SKM-1 (cell line): ENCODE results near the gene PPP4R3A.
A peak's percentile ranks its signal among the peaks of the same experiment; 100 is the strongest.
"Not testable (repeated sequence)": the region's sequence is repeated elsewhere in the genome, so short reads cannot be mapped to it uniquely, and the experiment has no call there.

Experiments used
- DNase-seq: peaks from one replicate; lab custom pipeline; 2025; ENCODE audit not compliant: unreplicated experiment; lab: John Stamatoyannopoulos, UW

The PPP4R3A gene

GRCh38 chr14:91506226-91506625 lies 3.9 kb downstream of the PPP4R3A start:
- no peak for DNase-seq

- no peak for DNase-seq
Observed at GRCh38 chr14:91503000-91503504, 7.1 kb downstream of the PPP4R3A start.

- DNase-seq: no peak
Observed at GRCh38 chr14:91501951-91502930, 7.9 kb downstream of the PPP4R3A start.

GRCh38 chr14:91501348-91501747 lies 8.8 kb downstream of the PPP4R3A start:
- no peak for DNase-seq

GRCh38 chr14:91496790-91497189 lies 13.3 kb downstream of the PPP4R3A start:
- no peak for DNase-seq

- DNase-seq: not testable (repeated sequence)
Observed at GRCh38 chr14:91494392-91495065, 15.6 kb downstream of the PPP4R3A start.

GRCh38 chr14:91493169-91493568 lies 16.9 kb downstream of the PPP4R3A start:
- DNase-seq: no peak

- DNase-seq: no peak
Observed at GRCh38 chr14:91484744-91485143, 25.4 kb downstream of the PPP4R3A start.

GRCh38 chr14:91484186-91484585 lies 25.9 kb downstream of the PPP4R3A start:
- DNase-seq: no peak

GRCh38 chr14:91482263-91483013 lies 27.7 kb downstream of the PPP4R3A start:
- DNase-seq: peak; percentile 13

GRCh38 chr14:91477388-91477787 lies 32.7 kb downstream of the PPP4R3A start:
- DNase-seq: no peak

- no peak for DNase-seq
Observed at GRCh38 chr14:91473046-91473445, 37.1 kb downstream of the PPP4R3A start.

- no peak for DNase-seq
Observed at GRCh38 chr14:91470216-91470615, 39.9 kb downstream of the PPP4R3A start.

- DNase-seq: no peak
Observed at GRCh38 chr14:91466192-91466591, 43.9 kb downstream of the PPP4R3A start.

- DNase-seq: no peak
Observed at GRCh38 chr14:91464615-91465205, 45.4 kb downstream of the PPP4R3A start.

- DNase-seq: no peak
Observed at GRCh38 chr14:91458612-91459011, 51.5 kb downstream of the PPP4R3A start.

- DNase-seq: no peak
Observed at GRCh38 chr14:91456283-91456682, 53.8 kb downstream of the PPP4R3A start.

GRCh38 chr14:91454580-91454979 lies 55.5 kb downstream of the PPP4R3A start:
- DNase-seq: no peak

- DNase-seq: no peak
Observed at GRCh38 chr14:91454155-91454554, 56.0 kb downstream of the PPP4R3A start.

GRCh38 chr14:91453744-91454143 lies 56.4 kb downstream of the PPP4R3A start:
- DNase-seq: no peak
